Panc1 (cell line): ENCODE data around the gene PLCB4. TPM values are rescaled to one million over a fixed set of nuclear protein-coding genes. Genes with fewer than 3 reads are reported as not detected.

Experiments used
- ATAC-seq: fragments of 200-7000 bp; cut with Tn5 transposase; 2 replicates; pipeline ENCODE4 v1.9.1; 2020; ENCODE audit warnings: mild to moderate bottlenecking, moderate library complexity
- BruUV-seq: library from RNA; stranded (reverse); fragments of 400-500 nt; replicated peaks from 2 replicates; lab custom pipeline; 2021; lab: Mats Ljungman, UMichigan
- CTCF ChIA-PET: fragments of 300-600 bp; sonication (Branson Sonifier 250); formaldehyde crosslinking; loops from one replicate; lab custom pipeline; 2022; ENCODE audit warnings: antibody characterized with exemption; lab: Charles Lee
- POLR2A ChIA-PET: fragments of 300-600 bp; sonication (Branson Sonifier 250); formaldehyde crosslinking; loops from one replicate; lab custom pipeline; 2022; ENCODE audit warnings: antibody characterized with exemption; lab: Charles Lee
- DNase-seq: peaks from one replicate; pipeline ENCODE4 v3.0.0-alpha.2; 2010; ENCODE audit warnings: low read depth, low spot score
- H3K27ac ChIP-seq: 2 replicates; pipeline ENCODE4 v1.5.1; 2011; ENCODE audit warnings: mild to moderate bottlenecking, low read length, inconsistent platforms
- H3K27me3 ChIP-seq: fragments of 200-500 bp; sonication (Bioruptor generic); 2 replicates; pipeline ENCODE4 v1.6.0; 2014; ENCODE audit warnings: low read length, inconsistent platforms; ENCODE audit not compliant: control insufficient read depth, insufficient read depth
- H3K36me3 ChIP-seq: fragments of 200-500 bp; sonication (Bioruptor generic); 2 replicates; pipeline ENCODE4 v1.5.1; 2014; ENCODE audit warnings: inconsistent platforms, mild to moderate bottlenecking, low read length, moderate library complexity; ENCODE audit not compliant: control insufficient read depth, insufficient read depth
- H3K4me1 ChIP-seq: 2 replicates; pipeline ENCODE4 v1.5.1; 2011; ENCODE audit warnings: inconsistent platforms, mild to moderate bottlenecking, low read length, moderate library complexity; ENCODE audit not compliant: control insufficient read depth, insufficient read depth
- H3K4me3 ChIP-seq, 2 experiments: 2 replicates each; pipeline ENCODE4 v1.5.1; 2011 to 2012; ENCODE audit warnings: low read depth in 2 of 2, low read length in 2 of 2, mild to moderate bottlenecking in 2 of 2, inconsistent platforms in 1 of 2, moderate library complexity in 1 of 2
- H3K9me3 ChIP-seq: fragments of 200-500 bp; sonication (Bioruptor generic); 2 replicates; pipeline ENCODE4 v1.5.1; 2014; ENCODE audit warnings: low read depth, mild to moderate bottlenecking, inconsistent platforms, low read length, moderate library complexity; ENCODE audit not compliant: control insufficient read depth, insufficient read depth
- POLR2AphosphoS5 ChIP-seq: IDR thresholded peaks from 2 replicates; pipeline ENCODE4 v1.6.1; 2012; ENCODE audit warnings: mild to moderate bottlenecking, low read depth, low read length, moderate library complexity
- SIN3A ChIP-seq: IDR thresholded peaks from 2 replicates; pipeline ENCODE4 v1.6.1; 2012; ENCODE audit warnings: low read depth, mild to moderate bottlenecking, low read length, moderate library complexity, borderline replicate concordance; ENCODE audit not compliant: insufficient read depth
- TCF7L2 ChIP-seq: IDR thresholded peaks from 2 replicates; pipeline ENCODE4 v1.6.1; 2011; ENCODE audit warnings: mild to moderate bottlenecking, low read depth, low read length, inconsistent platforms
- in situ Hi-C: cut with HindIII; loops from 2 replicates; pipeline ENCODE4 v1.10.0; 2016; ENCODE audit warnings: low sequenced_read_pairs, low pct_unique_long_range_greater_than_20kb
- intact Hi-C: fragments of 100-400 bp; cut with micrococcal nuclease; formaldehyde crosslinking; loops from one replicate; pipeline ENCODE4 v1.10.0; 2022; ENCODE audit not compliant: unreplicated experiment
- total RNA-seq: library from RNA; stranded (reverse); gene quantifications from one replicate; pipeline ENCODE4 v1.2.1, GENCODE V29; 2021; ENCODE audit not compliant: unreplicated experiment
- TF ChIP-seq, protein P1 (sequence below): fragments of 450-650 bp; IDR thresholded peaks from 2 replicates; pipeline ENCODE4 v1.5.1; 2017; ENCODE audit warnings: mild to moderate bottlenecking
- TF ChIP-seq, protein P2 (sequence below), 2 experiments: IDR thresholded peaks; 2 replicates each; pipeline ENCODE4 v1.6.1; 2011 to 2012; ENCODE audit warnings: low read depth in 2 of 2, control low read depth in 1 of 2, low read length in 1 of 2, mild to moderate bottlenecking in 1 of 2, moderate library complexity in 1 of 2; ENCODE audit not compliant: insufficient read depth in 1 of 2

PLCB4 gene
- total RNA-seq, 1 experiment from 2014 or later = 1.5 TPM

DNA sequence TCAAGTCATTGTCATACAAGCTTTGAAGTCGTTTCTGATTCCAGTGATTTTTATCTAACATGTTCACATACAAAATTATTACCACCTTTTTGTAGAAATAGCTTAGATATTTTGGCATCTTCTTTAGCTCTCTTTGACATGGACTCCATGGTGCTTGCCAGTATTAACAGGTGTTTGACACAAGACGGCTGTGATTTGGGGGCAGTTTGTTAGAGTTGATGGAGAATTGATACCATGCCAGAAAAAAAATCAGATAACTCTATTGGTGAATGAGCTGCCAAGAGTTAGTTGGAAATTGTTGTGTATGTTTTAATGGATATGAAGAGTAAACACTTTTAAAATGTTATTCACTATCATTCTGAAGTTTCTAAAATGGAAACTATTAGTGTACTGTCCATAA is 298.9 kb downstream of the PLCB4 start:
- TF ChIP-seq, protein P1, sequence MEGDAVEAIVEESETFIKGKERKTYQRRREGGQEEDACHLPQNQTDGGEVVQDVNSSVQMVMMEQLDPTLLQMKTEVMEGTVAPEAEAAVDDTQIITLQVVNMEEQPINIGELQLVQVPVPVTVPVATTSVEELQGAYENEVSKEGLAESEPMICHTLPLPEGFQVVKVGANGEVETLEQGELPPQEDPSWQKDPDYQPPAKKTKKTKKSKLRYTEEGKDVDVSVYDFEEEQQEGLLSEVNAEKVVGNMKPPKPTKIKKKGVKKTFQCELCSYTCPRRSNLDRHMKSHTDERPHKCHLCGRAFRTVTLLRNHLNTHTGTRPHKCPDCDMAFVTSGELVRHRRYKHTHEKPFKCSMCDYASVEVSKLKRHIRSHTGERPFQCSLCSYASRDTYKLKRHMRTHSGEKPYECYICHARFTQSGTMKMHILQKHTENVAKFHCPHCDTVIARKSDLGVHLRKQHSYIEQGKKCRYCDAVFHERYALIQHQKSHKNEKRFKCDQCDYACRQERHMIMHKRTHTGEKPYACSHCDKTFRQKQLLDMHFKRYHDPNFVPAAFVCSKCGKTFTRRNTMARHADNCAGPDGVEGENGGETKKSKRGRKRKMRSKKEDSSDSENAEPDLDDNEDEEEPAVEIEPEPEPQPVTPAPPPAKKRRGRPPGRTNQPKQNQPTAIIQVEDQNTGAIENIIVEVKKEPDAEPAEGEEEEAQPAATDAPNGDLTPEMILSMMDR = no peak
- TF ChIP-seq SIN3A (no peak), POLR2AphosphoS5 (no peak), TCF7L2 (no peak)
- TF ChIP-seq, protein P2, sequence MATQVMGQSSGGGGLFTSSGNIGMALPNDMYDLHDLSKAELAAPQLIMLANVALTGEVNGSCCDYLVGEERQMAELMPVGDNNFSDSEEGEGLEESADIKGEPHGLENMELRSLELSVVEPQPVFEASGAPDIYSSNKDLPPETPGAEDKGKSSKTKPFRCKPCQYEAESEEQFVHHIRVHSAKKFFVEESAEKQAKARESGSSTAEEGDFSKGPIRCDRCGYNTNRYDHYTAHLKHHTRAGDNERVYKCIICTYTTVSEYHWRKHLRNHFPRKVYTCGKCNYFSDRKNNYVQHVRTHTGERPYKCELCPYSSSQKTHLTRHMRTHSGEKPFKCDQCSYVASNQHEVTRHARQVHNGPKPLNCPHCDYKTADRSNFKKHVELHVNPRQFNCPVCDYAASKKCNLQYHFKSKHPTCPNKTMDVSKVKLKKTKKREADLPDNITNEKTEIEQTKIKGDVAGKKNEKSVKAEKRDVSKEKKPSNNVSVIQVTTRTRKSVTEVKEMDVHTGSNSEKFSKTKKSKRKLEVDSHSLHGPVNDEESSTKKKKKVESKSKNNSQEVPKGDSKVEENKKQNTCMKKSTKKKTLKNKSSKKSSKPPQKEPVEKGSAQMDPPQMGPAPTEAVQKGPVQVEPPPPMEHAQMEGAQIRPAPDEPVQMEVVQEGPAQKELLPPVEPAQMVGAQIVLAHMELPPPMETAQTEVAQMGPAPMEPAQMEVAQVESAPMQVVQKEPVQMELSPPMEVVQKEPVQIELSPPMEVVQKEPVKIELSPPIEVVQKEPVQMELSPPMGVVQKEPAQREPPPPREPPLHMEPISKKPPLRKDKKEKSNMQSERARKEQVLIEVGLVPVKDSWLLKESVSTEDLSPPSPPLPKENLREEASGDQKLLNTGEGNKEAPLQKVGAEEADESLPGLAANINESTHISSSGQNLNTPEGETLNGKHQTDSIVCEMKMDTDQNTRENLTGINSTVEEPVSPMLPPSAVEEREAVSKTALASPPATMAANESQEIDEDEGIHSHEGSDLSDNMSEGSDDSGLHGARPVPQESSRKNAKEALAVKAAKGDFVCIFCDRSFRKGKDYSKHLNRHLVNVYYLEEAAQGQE (IDR thresholded peaks at IDR 0.05; ENCODE audit: insufficient read depth in 1 of 2, low read depth in 2 of 2, low read length in 1 of 2) = no peak
- Histone ChIP-seq H3K27me3 (no peaks in the 10 kb centered on the region), H3K27ac (no peak overlapping the region), H3K36me3 (no peaks in the 10 kb centered on the region), H3K4me1 (no peaks in the 10 kb centered on the region), H3K9me3 (no peaks in the 10 kb centered on the region), H3K4me3 (no peak overlapping the region)
- no peak for DNase-seq
- POLR2A ChIA-PET = no interaction called here
- ATAC-seq = no peak
- no TSS peak for BruUV-seq
- CTCF ChIA-PET = interaction anchor here (0.6 kb wide), 2 partner anchors 408 to 667 kb away, joined by 4 to 7 read pairs; partner anchors contain the start of gene ANKEF1
- intact Hi-C loops = no loop called here
- in situ Hi-C loops = no loop called here

DNA sequence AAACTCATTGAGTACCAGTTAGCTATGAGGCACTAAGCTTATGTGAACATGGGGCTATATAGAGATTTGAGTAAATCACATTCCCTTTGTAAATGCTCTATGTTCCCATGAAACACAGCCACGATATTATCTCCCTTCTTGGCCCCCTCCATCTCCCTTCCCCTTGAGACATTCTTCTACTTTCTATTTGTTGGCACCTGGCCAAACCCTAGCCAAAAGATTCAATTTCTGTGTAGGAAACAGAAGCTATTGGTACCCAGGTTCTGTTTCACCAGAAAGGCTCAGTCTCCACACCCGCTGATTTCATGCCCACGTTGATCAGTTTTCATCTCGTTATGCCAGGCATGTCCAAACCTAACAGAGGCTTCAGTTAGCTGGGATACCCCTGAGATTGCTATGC is 300.0 kb downstream of the PLCB4 start:
- H3K36me3 ChIP-seq = no peaks in the 10 kb centered on the region
- ChIA-PET POLR2A (no interaction called here), CTCF (no interaction called here)
- no peaks in the 10 kb centered on the region for H3K27me3 ChIP-seq
- no peak for ATAC-seq
- no TSS peak for BruUV-seq
- H3K4me1 ChIP-seq = no peaks in the 10 kb centered on the region
- H3K9me3 ChIP-seq = no peaks in the 10 kb centered on the region
- no peak overlapping the region for H3K4me3 ChIP-seq
- intact Hi-C loops (no loop called here), in situ Hi-C loops (no loop called here)
- no peak overlapping the region for H3K27ac ChIP-seq
- TF ChIP-seq POLR2AphosphoS5 = no peak
- TF ChIP-seq, protein P2 (IDR thresholded peaks at IDR 0.05; ENCODE audit: insufficient read depth in 1 of 2, low read depth in 2 of 2, low read length in 1 of 2) = no peak
- TF ChIP-seq, protein P1 = no peak
- TF ChIP-seq SIN3A = no peak
- no peak for TF ChIP-seq TCF7L2
- no peak for DNase-seq
